ENCODE measurements around the gene EHD1.

EHD1 gene

GRCh38 chr11:64909653-64910343, 31.4 kb upstream of the EHD1 start:
- no peak for DNase-seq

- DNase-seq, result no peak
Observed at GRCh38 chr11:64908766-64909165, 30.3 kb upstream of the EHD1 start.

- no peak for DNase-seq
Observed at GRCh38 chr11:64906314-64906635, 27.9 kb upstream of the EHD1 start.

DNA sequence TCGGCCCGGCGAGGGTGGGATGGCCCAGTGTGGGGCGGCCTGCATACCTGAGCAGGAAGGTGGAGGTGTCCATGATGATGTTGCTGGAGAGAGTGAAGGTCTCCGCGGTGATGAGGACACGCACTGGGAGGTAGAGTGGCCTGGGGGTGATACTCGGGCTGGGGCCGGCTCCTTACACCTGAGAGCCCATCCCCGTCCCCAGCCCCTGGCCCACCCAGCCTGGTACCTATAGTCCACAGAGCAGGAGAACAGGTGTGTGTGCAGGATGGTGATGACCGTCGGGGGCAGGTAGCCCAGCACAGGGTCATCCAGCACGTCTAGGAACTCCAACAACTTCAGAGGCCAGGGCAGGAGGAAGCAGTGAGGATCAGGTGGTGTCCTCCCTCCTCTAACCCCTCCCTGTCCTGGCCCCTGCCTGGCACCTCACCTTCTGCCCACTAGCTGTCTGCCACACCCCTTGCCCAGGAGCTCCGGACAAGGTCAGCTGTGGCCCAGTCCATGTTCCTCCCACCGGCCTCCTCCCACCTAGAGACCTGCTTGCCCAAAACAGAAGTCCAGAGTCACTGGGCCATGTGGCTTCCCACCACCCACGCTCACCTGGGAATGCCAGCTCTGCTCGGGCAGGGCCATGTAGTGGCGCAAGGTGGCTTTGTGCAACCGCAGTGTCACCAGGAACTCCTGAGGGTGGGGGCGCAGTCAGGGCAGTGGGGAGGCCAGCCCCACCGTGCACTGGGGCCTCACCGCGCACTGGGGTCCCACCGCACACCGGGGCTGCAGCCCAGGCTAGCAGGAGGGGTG, 27.3 kb upstream of the EHD1 start:
- no peak for DNase-seq

DNA sequence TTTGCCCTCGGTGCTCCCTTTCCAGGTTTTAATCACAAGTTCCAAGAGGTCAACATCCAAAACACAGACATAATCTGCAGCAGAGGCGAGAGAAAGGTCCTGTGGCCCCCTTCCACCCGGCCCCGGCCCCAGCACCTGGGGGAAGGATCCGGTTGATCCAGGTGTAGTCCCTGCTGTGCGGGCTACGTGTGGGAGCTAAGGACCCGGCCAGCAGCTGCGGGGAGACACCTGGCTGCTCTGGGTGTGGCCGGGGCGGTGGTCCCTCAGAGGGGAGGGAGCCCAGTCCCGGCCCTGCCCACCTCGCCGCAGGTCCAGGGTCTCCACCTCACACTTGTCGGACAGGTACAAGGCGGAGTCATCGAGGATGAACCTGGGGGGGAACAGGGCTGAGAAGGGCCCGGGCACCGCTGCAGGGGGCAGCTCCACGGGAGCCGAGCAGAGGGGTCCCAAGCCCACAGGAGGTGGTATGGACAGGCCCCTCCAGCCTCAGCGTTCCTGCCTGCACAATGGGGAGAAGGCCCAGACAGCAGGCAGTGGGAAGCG, 24.9 kb upstream of the EHD1 start:
- DNase-seq, result no peak

GRCh38 chr11:64902102-64902900, 23.9 kb upstream of the EHD1 start:
- DNase-seq, result no peak

DNA sequence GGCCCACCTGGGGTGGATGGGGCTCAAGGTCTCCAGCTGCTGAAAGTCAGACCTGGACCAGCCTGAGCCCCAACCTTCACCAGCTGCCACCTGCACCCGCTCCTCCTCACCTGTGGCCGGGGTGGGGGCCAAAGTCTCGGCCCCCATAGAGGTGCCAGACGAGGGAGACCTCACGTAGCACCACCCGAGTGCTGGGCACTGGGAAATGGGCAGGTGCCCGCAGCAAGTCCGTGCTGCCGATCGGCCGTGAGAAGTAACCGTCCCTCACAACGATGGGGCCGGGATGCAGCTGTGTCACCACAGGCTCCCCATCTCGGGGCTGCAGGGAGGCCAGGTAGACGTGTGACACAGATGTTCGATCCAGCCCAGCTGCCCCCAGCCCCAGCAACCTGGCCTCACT, 22.4 kb upstream of the EHD1 start:
- DNase-seq, result no peak

GRCh38 chr11:64900263-64900678, 21.9 kb upstream of the EHD1 start:
- DNase-seq, result no peak

DNA sequence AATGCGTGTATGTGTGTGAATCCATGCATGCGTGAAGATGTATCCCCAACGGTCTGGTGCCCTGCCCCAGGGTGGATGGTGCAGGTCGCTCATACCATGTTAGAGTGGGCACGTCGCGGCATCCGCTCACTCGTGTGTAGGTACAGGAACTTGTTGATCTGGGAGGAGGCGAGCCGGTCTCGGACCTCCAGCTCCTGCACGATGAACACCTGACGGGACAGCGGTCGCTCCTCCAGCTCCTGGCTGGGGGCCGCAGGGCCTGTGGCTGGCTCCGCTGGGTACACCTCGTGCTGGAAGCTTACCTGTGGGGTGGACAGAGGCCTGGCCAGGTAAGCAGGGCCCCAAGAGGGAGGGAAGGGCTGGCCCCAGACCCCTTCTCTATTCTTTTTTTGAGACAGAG, 20.1 kb upstream of the EHD1 start:
- no peak for DNase-seq

GRCh38 chr11:64898076-64898445, 19.6 kb upstream of the EHD1 start:
- no peak for DNase-seq

DNA sequence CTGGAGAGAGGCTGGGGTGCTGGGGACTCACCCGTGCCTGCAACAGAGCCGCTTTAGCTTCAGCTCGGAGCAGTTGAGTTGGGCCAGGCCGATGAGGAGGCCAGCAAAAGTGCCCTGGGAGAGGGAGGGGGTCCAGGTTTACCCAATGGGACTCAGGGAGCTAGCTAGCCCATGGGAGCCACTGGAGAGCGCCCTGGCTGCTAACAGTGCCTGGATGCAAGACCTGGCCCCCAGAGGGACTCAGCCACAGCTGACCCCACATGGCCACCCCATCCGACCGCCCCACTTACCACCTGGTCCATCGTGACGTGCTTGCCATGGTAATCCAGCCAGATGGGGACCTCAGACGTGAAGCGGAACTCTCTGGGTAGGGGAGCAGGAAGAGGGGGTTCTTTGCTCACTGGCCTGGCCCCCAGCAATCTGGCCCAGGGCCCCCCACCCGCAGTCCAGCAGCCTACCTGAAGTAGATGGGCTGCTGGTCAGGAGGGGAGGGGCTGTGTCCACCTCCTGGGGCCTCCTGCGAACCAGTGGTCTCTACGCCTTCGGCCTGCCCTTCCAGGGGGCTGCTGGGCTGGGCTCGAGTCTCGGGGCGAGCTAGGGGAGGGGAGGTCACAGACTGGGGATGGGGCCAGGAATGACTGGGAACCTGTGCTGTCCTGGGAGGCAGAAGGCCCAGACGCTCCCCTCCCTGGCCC, 19.1 kb upstream of the EHD1 start:
- no peak for DNase-seq

DNA sequence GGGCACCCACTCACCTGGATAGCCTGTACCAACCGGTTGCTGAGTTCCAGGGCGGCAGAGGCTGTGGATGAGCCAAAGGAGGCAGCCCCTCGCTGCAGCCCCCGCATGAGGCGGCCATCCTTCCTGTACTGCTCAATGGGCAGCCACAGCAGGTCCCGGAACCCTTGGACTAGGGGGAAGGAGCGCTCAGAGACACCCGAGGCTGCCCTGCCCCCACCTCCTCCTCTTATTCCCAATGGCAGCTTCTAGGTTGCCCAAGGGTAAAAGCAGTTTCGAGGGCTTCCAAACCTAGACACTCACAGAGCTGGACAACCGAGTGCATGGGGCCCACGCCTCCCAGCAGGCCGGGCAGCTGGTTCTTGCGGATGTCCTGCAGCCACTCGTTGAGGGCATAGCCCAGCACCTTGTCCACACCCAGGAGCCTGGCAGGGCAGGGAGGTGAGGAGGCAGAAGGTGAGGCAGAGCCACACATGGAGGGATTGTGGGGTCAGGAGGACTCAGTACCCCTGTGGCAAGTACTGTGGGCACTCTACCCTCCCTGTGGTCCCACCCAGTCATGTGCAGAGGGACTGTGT, 18.1 kb upstream of the EHD1 start:
- DNase-seq, result no peak

DNA sequence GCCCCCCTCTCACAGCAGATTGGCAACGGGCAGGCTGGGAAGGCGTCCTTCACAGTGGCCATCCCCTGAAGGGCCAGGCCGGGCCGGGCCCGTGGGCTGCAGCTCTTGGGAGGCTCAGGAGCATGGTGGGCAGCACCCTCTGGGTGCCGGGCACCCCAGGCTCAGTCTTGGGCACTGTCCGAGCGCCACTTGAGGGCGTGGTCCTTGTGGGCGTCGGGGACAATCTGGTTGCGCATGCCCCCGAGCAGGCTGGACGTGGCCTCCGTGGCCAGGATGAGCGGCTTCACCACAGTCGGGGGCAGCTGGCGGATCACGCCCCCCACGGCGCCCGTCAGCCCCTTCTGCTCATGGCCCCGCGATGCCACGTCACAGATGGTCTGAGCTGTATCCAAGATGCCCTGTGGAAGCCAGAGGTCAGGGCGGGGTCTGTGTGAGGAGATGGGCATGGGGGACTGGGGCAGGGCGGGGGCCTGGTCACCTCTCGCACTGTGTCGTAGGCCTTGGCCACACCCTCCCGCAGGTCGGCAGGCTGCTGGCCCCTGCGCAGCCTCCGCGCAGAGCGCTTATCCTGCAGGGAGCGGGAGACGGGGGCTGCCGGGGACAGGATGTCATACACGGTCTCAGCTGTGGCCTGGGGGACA, 16.5 kb upstream of the EHD1 start:
- no peak for DNase-seq

GRCh38 chr11:64894070-64894811, 15.8 kb upstream of the EHD1 start:
- DNase-seq, result peak; percentile 80

GRCh38 chr11:64893194-64894069, 15.0 kb upstream of the EHD1 start:
- no peak for DNase-seq

DNA sequence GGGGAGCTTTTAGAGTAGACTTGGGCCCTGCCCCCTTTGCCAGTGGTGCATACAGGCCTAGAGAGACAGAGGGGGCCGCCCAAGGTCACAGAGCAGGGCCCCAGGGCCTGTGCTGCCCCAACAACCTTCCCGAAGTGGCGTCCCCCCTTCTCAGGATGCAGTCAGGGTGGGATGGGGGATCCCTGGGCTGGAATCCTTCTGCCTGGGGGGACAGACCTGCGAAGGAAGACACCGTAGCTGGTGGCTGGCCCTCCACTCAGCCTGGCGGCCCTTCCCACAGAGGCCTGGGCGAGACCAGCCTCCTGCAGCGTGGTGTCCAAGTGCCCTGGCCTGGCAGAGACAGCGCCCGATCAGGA, 14.4 kb upstream of the EHD1 start:
- no peak for DNase-seq

DNA sequence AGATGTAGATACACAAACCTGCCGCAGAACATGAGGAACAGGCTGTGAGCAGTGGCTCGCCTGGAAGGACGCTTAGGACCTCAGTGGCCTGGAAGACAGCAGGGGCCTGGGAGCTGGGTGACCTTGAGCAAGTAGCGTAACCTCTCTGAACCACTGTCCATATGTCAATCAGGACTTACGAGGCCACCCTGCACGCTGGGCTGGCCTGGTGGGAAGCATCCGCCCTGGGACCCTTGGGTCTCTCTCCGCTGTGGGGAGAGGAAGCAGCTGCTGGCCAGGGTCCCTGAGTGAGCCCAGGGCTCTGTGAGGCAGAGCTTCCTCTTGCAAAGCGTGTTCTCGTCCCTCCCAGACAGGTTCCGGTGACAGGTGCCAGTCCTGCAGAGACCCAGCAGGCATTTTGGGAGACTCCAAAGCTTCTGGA, 14.0 kb upstream of the EHD1 start:
- no peak for DNase-seq

- DNase-seq, result no peak
Observed at GRCh38 chr11:64891880-64892279, 13.5 kb upstream of the EHD1 start.

- DNase-seq, result no peak
Observed at GRCh38 chr11:64891215-64891848, 12.9 kb upstream of the EHD1 start.

- DNase-seq, result no peak
Observed at GRCh38 chr11:64890522-64890939, 12.1 kb upstream of the EHD1 start.

Data from right hindlimb (tissue), 1 donor.